Measurements from ENCODE around the gene PTPRH. TPM values are rescaled to one million over a fixed set of nuclear protein-coding genes. Genes with fewer than 3 reads are reported as not detected.

Gene PTPRH
- total RNA-seq, 1 donor from 2014 or later: 2.8 TPM

DNA sequence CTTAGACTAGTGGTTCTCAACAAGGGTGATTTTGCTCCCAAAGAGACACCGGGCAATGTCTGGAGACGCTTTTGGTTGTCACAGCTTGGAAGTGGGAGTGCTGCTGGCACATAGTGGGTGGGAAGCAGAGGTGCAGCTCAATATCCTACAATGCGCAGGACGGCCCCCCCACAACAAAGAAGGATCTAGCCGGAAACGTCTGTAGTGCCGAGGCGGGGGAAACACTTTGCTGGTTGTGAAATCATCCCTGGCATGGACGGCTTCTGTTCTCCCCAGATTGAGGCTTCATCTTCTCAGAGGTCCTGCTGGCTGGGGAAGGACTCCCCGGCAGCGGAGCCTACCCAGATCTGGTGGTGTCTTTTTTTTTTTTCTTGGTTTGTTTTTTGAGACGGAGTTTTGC, 15.8 kb downstream of the PTPRH start:
- no peak overlapping the region for H3K4me3 ChIP-seq (ENCODE audit: low read depth, low read length)
- no peak for DNase-seq (ENCODE audit: low read depth)
- TF ChIP-seq, protein P1, sequence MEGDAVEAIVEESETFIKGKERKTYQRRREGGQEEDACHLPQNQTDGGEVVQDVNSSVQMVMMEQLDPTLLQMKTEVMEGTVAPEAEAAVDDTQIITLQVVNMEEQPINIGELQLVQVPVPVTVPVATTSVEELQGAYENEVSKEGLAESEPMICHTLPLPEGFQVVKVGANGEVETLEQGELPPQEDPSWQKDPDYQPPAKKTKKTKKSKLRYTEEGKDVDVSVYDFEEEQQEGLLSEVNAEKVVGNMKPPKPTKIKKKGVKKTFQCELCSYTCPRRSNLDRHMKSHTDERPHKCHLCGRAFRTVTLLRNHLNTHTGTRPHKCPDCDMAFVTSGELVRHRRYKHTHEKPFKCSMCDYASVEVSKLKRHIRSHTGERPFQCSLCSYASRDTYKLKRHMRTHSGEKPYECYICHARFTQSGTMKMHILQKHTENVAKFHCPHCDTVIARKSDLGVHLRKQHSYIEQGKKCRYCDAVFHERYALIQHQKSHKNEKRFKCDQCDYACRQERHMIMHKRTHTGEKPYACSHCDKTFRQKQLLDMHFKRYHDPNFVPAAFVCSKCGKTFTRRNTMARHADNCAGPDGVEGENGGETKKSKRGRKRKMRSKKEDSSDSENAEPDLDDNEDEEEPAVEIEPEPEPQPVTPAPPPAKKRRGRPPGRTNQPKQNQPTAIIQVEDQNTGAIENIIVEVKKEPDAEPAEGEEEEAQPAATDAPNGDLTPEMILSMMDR (conservative IDR thresholded peaks at IDR 0.05; ENCODE audit: low read depth, low read length): no peak

GRCh38 chr19:55189403-55189835, 19.9 kb downstream of the PTPRH start:
- no peak for DNase-seq (ENCODE audit: low read depth)
- no peak overlapping the region for H3K4me3 ChIP-seq (ENCODE audit: low read depth, low read length)
- TF ChIP-seq, protein P1 (conservative IDR thresholded peaks at IDR 0.05; ENCODE audit: low read depth, low read length): no peak

GRCh38 chr19:55188625-55189024, 20.7 kb downstream of the PTPRH start:
- TF ChIP-seq, protein P1 (conservative IDR thresholded peaks at IDR 0.05; ENCODE audit: low read depth, low read length): no peak
- peak overlapping the region; percentile 8 for H3K4me3 ChIP-seq (ENCODE audit: low read depth, low read length)
- no peak for DNase-seq (ENCODE audit: low read depth)

- TF ChIP-seq, protein P1 (conservative IDR thresholded peaks at IDR 0.05; ENCODE audit: low read depth, low read length): no peak
- DNase-seq (ENCODE audit: low read depth): no peak
- H3K4me3 ChIP-seq (ENCODE audit: low read depth, low read length): no peak overlapping the region
Measured at GRCh38 chr19:55186080-55186479, 23.2 kb downstream of the PTPRH start.

GRCh38 chr19:55181740-55182139, 27.6 kb downstream of the PTPRH start:
- DNase-seq (ENCODE audit: low read depth): no peak
- TF ChIP-seq, protein P1 (conservative IDR thresholded peaks at IDR 0.05; ENCODE audit: low read depth, low read length): no peak
- no peak overlapping the region for H3K4me3 ChIP-seq (ENCODE audit: low read depth, low read length)

- peak within 1 kb of the TSS; percentile 40 for H3K4me3 ChIP-seq (ENCODE audit: low read depth, low read length)
- DNase-seq (ENCODE audit: low read depth): no peak
- TF ChIP-seq, protein P1 (conservative IDR thresholded peaks at IDR 0.05; ENCODE audit: low read depth, low read length): no peak
Measured at GRCh38 chr19:55179606-55180484, 29.5 kb downstream of the PTPRH start, which contains the start of gene SYT5. TSS of gene SYT5 (minus strand) at chr19:55180289. CDS start at chr19:55179041, 1,248 bp downstream.

Data from epithelial cell of proximal tubule (primary cell).